Keratinocyte (primary cell): Measurements from ENCODE around the gene ARL11. TPM values are rescaled to one million over a fixed set of nuclear protein-coding genes. Genes with fewer than 3 reads are reported as not detected.

ENCODE experiments used
- DNase-seq: peaks from one replicate; pipeline ENCODE4 v3.0.0-alpha.2; 2011; ENCODE audit warnings: low read depth, missing footprints, low spot score
- FAIRE-seq: peaks from 2 replicates; lab custom pipeline; 2011; peaks lifted over from hg19 to GRCh38; lab: Jason Lieb, UNC
- H2AFZ ChIP-seq: 2 replicates; pipeline ENCODE4 v1.6.0; 2012; ENCODE audit warnings: low read length, control low read depth, inconsistent platforms; ENCODE audit not compliant: control insufficient read depth
- H3K27ac ChIP-seq: 2 replicates; pipeline ENCODE4 v1.5.1; 2011; ENCODE audit warnings: low read length; ENCODE audit not compliant: control insufficient read depth, insufficient read depth
- H3K27me3 ChIP-seq: 3 replicates; pipeline ENCODE4 v1.6.0; 2011; ENCODE audit warnings: low read length; ENCODE audit not compliant: control insufficient read depth, insufficient read depth; ENCODE audit errors: extremely low read depth
- H3K36me3 ChIP-seq, 2 experiments: 2 replicates in 1 of 2; 3 replicates in 1 of 2; pipeline ENCODE4 v1.5.1; 2011; ENCODE audit warnings: low read length in 2 of 2, mild to moderate bottlenecking in 1 of 2; ENCODE audit not compliant: control insufficient read depth in 2 of 2, insufficient read depth in 2 of 2; ENCODE audit errors: extremely low read depth in 1 of 2
- H3K4me1 ChIP-seq: 3 replicates; pipeline ENCODE4 v1.5.1; 2011; ENCODE audit warnings: low read length; ENCODE audit not compliant: control insufficient read depth, insufficient read depth; ENCODE audit errors: extremely low read depth
- H3K4me2 ChIP-seq: 3 replicates; pipeline ENCODE4 v1.6.0; 2011; ENCODE audit warnings: low read depth, low read length; ENCODE audit not compliant: control insufficient read depth, insufficient read depth; ENCODE audit errors: extremely low read depth
- H3K4me3 ChIP-seq, 3 experiments: fragments of 200-600 bp in 1 of 3; sonication (generic) in 1 of 3; 2 replicates in 2 of 3; 3 replicates in 1 of 3; pipeline ENCODE4 v1.5.1; 2011 to 2016; ENCODE audit warnings: low read length in 3 of 3, mild to moderate bottlenecking in 3 of 3, control low read depth in 2 of 3, inconsistent platforms in 1 of 3, low read depth in 1 of 3, mixed read lengths in 1 of 3, mixed run types in 1 of 3, moderate library complexity in 1 of 3; ENCODE audit not compliant: control insufficient read depth in 2 of 3, insufficient read depth in 2 of 3; ENCODE audit errors: extremely low read depth in 1 of 3
- H3K79me2 ChIP-seq: 2 replicates; pipeline ENCODE4 v1.6.0; 2012; ENCODE audit warnings: low read length; ENCODE audit not compliant: control insufficient read depth, insufficient read depth
- H3K9ac ChIP-seq: 3 replicates; pipeline ENCODE4 v1.6.0; 2011; ENCODE audit warnings: low read length; ENCODE audit not compliant: control insufficient read depth, insufficient read depth; ENCODE audit errors: extremely low read depth
- H3K9me1 ChIP-seq: 3 replicates; pipeline ENCODE4 v1.6.0; 2011; ENCODE audit warnings: low read length; ENCODE audit not compliant: control insufficient read depth, insufficient read depth; ENCODE audit errors: extremely low read depth
- H3K9me3 ChIP-seq: 2 replicates; pipeline ENCODE4 v1.5.1; 2012; ENCODE audit warnings: low read depth, low read length; ENCODE audit not compliant: control insufficient read depth
- H4K20me1 ChIP-seq: 3 replicates; pipeline ENCODE4 v1.6.0; 2011; ENCODE audit warnings: low read length; ENCODE audit not compliant: control insufficient read depth, insufficient read depth; ENCODE audit errors: extremely low read depth
- EZH2 ChIP-seq: IDR thresholded peaks from one replicate; pipeline ENCODE4 v1.6.1; 2012; ENCODE audit warnings: inconsistent platforms, mild to moderate bottlenecking, low read length, moderate library complexity
- dilution Hi-C: fragments of 300-500 bp; cut with MboI; formaldehyde crosslinking; loops from one replicate; pipeline ENCODE4 v1.7.0; 2020; ENCODE audit warnings: low sequenced_read_pairs; ENCODE audit not compliant: extremely low pct_ligation_motif_present
- polyA plus RNA-seq, 5 experiments: library from polyadenylated mRNA; depleted of rRNA in 3 of 5; stranded (reverse) in 3 of 5; stranded (forward) in 1 of 5; unstranded in 1 of 5; fragments of >200 nt; gene quantifications; 1 replicate in 1 of 5; 2 replicates in 3 of 5; 3 replicates in 1 of 5; pipeline versions ENCODE4 v1.2.1 to v1.2.3, GENCODE V29; 2011 to 2012; ENCODE audit warnings: missing spikeins in 2 of 5, low read depth in 1 of 5, low replicate concordance in 1 of 5
- TF ChIP-seq, protein P1 (sequence below), 3 experiments: IDR thresholded peaks in 1 of 3; conservative IDR thresholded peaks in 1 of 3; optimal IDR thresholded peaks in 1 of 3; 2 replicates in 2 of 3; 3 replicates in 1 of 3; pipeline versions ENCODE3 to v1.5.1; 2011; ENCODE audit warnings: low read length in 3 of 3, mild to moderate bottlenecking in 3 of 3, moderate library complexity in 2 of 3, control low read depth in 1 of 3, inconsistent platforms in 1 of 3; ENCODE audit not compliant: insufficient read depth in 2 of 3; ENCODE audit errors: extremely low read depth in 1 of 3

ARL11 gene
- polyA plus RNA-seq, 1 donor (not counting 4 experiments of a cell fraction or from before 2014, with no cell fraction given), result 0.55 TPM

DNA sequence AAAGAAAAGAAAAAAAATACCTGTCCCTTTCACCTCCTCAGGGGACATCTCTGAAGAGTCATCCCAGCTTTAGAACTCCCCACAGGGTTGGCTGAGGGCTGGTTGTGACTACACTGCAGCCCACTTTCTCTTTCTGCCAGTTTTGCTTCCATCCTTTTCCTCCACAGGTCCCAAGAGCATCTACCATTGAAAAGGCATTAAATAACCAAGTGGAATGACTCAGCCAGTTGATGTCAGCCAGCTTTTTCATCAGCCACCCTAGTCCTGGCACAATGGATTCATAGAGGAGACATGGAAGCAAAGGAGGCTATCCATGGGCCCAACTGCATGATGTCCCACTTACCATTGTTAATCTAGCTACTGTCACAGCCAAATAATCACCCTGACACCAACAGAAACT lies 33.7 kb upstream of the ARL11 start:
- no peaks in the 10 kb centered on the region for H3K4me1 ChIP-seq
- no peaks in the 10 kb centered on the region for H3K36me3 ChIP-seq
- no peak overlapping the region for H3K9ac ChIP-seq
- H3K9me3 ChIP-seq, result no peaks in the 10 kb centered on the region
- H4K20me1 ChIP-seq, result no peaks in the 10 kb centered on the region
- TF ChIP-seq, protein P1, sequence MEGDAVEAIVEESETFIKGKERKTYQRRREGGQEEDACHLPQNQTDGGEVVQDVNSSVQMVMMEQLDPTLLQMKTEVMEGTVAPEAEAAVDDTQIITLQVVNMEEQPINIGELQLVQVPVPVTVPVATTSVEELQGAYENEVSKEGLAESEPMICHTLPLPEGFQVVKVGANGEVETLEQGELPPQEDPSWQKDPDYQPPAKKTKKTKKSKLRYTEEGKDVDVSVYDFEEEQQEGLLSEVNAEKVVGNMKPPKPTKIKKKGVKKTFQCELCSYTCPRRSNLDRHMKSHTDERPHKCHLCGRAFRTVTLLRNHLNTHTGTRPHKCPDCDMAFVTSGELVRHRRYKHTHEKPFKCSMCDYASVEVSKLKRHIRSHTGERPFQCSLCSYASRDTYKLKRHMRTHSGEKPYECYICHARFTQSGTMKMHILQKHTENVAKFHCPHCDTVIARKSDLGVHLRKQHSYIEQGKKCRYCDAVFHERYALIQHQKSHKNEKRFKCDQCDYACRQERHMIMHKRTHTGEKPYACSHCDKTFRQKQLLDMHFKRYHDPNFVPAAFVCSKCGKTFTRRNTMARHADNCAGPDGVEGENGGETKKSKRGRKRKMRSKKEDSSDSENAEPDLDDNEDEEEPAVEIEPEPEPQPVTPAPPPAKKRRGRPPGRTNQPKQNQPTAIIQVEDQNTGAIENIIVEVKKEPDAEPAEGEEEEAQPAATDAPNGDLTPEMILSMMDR (optimal IDR thresholded peaks at IDR 0.05 in 1 of 3, IDR thresholded peaks at IDR 0.05 in 1 of 3, conservative IDR thresholded peaks at IDR 0.05 in 1 of 3; ENCODE audit: extremely low read depth in 1 of 3, insufficient read depth in 2 of 3, low read length in 3 of 3), result no peak
- FAIRE-seq, result no peak
- no peak overlapping the region for H2AFZ ChIP-seq
- DNase-seq, result no peak
- no peak overlapping the region for H3K4me3 ChIP-seq
- no peaks in the 10 kb centered on the region for H3K79me2 ChIP-seq
- no peaks in the 10 kb centered on the region for H3K27me3 ChIP-seq
- H3K9me1 ChIP-seq, result no peaks in the 10 kb centered on the region
- dilution Hi-C loops, result no loop called here
- no peak overlapping the region for H3K4me2 ChIP-seq
- H3K27ac ChIP-seq, result no peak overlapping the region

DNA sequence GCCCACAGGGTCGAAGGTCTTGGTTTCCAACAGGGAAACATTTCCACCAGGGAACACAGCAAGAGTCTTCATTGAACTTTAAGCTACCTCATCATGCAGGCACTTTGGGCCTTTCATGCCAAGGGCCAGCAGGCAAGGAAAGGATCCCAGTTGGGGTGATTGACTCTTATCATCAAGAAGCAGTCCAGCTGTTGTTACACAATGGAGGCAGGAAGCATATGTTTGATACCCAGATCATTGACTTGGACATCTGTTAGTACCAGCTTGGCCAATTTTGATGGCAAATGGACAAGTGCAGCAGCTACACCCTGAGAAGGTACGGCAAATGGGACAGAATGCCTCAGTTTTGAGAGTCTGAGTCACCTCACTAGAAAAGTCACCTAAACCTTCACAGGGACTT lies 32.1 kb upstream of the ARL11 start:
- dilution Hi-C loops, result no loop called here
- no peaks in the 10 kb centered on the region for H3K4me1 ChIP-seq
- TF ChIP-seq EZH2, result no peak
- TF ChIP-seq, protein P1 (optimal IDR thresholded peaks at IDR 0.05 in 1 of 3, IDR thresholded peaks at IDR 0.05 in 1 of 3, conservative IDR thresholded peaks at IDR 0.05 in 1 of 3; ENCODE audit: extremely low read depth in 1 of 3, insufficient read depth in 2 of 3, low read length in 3 of 3), result no peak
- H2AFZ ChIP-seq, result no peak overlapping the region
- H3K4me3 ChIP-seq, result no peak overlapping the region
- no peak overlapping the region for H3K27ac ChIP-seq
- H3K4me2 ChIP-seq, result no peak overlapping the region
- H4K20me1 ChIP-seq, result no peaks in the 10 kb centered on the region
- H3K27me3 ChIP-seq, result no peaks in the 10 kb centered on the region
- no peak for DNase-seq
- no peak overlapping the region for H3K9ac ChIP-seq
- no peaks in the 10 kb centered on the region for H3K9me1 ChIP-seq
- FAIRE-seq, result no peak
- H3K9me3 ChIP-seq, result no peaks in the 10 kb centered on the region
- H3K79me2 ChIP-seq, result no peaks in the 10 kb centered on the region
- H3K36me3 ChIP-seq, result no peaks in the 10 kb centered on the region
